ENCODE data around the gene EPSTI1.

DNA sequence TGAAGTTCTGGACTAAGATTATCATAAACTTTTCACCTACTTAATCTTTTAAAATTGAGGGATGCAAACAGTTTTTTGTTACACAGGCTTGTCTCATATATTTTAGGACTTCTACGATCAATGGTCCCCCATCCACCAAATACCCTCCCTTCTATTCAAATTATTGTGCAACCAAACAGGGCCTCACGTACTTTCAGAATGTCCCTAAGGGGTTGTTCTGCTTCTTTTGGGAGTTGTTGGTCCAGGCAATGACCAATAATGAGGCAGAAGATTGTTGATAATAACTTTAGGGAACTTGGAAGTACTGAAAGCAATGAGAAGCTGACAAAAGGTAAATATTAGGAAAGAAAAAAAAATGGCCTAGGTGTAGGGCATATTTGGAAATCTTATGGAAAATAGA, 34.2 kb upstream of the EPSTI1 start:
- TF ChIP-seq, protein P1, sequence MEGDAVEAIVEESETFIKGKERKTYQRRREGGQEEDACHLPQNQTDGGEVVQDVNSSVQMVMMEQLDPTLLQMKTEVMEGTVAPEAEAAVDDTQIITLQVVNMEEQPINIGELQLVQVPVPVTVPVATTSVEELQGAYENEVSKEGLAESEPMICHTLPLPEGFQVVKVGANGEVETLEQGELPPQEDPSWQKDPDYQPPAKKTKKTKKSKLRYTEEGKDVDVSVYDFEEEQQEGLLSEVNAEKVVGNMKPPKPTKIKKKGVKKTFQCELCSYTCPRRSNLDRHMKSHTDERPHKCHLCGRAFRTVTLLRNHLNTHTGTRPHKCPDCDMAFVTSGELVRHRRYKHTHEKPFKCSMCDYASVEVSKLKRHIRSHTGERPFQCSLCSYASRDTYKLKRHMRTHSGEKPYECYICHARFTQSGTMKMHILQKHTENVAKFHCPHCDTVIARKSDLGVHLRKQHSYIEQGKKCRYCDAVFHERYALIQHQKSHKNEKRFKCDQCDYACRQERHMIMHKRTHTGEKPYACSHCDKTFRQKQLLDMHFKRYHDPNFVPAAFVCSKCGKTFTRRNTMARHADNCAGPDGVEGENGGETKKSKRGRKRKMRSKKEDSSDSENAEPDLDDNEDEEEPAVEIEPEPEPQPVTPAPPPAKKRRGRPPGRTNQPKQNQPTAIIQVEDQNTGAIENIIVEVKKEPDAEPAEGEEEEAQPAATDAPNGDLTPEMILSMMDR (IDR thresholded peaks at IDR 0.05): no peak
- no peak for TF ChIP-seq POLR2A (IDR thresholded peaks at IDR 0.05)

All from esophagus squamous epithelium (tissue), 4 donors.